Anterior cingulate cortex (tissue), 58 donors: ENCODE results near the gene EEFSEC.

ENCODE experiments used
- DNase-seq, 58 donors: peaks; one replicate each; lab custom pipeline; 2025; lab: John Stamatoyannopoulos, UW

The EEFSEC gene

GRCh38 chr3:128449111-128449638, 295.9 kb downstream of the EEFSEC start:
- DNase-seq, result no peak

DNA sequence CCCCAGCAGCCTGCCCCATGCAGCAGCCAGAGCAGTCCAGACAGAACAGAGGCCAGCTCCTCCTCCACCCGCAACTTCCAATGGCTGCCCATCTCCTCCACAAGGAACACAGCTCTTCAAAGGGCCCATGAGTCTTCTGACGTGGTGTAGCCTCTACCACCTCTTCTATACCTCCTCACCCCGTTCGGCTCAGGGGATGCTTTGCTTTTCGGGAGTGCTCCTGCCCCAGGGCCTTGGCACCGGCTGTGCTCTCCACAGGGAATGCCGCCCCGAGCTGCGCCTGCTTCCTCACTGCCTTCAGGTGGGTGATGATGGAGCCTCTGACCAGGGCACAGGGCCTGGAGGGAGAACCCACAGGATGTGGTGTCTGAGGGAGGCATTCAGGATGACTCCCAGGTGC, 298.8 kb downstream of the EEFSEC start:
- no peak for DNase-seq

DNA sequence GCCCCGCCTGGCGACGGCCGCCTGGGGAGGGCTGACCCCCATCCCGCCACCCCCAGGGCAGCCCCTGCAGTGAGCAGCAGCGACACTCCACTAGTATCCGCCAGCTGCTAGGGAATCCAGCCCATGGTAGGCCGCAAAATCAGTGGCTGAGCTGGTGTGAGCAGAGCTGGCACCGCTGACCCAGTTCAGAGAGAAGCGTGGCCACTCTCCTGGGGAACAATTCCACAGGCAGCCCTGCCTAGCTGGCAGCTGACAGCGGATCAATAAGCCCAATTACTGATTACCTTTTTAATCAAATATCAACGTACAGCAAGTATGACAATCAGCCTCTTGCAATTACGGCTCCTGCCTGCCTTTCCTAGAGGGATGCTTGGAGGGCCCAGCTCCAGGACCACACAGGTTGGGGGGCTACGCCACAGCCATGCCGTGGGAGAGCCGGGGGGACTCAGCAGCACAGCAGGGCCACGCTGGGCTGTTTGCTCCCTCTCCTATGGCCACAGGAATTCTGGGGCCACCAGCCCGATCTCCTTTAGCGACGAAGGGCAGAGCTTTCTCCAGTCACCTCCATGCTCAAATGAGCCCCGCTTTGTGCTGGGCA, 299.5 kb downstream of the EEFSEC start:
- no peak for DNase-seq

DNA sequence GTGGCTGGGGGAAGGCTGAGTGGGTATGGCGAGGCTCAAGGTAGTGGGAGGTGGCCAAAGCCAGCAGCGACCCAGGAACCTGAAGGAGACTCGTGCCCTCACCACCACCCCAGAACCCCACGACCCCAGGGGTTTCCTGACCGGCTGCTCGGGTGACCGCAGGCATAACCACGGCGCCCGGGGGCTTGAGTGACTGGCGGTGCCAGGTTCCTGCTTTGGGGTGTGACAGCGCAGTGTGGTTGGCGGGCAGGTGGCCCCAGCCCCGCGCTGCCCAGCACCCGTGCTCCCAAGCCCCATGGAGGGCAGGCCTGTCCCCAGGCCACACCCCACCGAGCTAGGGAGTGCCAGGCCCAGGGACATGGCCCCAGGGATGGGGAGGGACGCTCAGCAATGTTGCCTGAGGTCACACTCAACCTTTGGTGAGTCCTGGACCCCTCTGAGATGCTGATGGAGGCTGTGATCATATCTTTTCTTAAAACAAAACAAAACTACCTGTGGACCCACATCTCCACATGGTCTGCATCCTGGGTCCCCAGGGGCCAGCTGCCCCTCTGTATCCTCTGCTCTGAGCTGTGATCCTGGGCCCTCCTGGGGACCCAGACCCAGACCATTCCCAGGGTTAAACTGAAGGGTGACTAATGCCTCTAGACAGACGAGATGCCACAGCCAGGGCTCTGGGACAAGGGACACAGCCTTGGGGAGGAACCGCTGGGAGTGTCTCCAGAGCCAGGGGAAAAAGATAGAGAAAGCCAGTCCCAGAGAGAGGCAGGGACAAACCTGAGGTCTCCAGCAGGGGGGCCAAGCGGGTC, 300.4 kb downstream of the EEFSEC start:
- DNase-seq, result no peak

DNA sequence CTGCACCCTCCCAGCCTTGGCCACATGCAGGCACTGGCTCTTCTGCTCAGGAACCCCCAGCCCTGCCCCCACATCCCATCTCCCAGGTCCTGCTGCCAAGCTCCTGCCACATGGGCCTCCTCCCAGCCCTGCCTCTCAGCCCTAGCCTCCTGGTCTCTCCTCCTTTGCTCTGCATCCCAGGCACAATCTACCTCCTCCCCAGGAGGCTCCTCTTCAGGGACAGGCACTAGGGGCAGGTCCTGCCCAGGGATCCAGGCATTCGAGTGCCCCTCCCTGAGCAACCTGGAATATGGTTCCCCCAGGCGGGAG, 301.0 kb downstream of the EEFSEC start:
- DNase-seq, result no peak

DNA sequence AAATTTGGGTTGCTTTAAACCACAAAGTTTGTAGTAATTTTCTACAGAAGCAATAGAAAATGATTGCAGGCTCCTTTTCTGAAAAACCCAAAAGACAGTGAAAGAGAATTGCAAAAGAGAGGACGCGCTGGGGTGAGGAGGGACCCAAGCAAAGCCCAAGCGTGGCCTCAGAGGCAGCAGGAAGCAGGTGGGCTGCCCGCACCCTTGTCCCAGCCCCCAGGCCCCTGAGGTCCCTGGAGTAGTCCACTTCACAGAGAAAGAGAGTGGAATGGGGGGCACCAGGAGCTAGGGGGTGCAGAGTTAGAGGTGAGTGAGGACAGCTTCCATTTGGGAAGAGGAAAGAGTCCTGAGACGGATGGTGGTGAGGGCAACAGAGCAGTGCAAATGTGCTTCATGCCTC, 301.8 kb downstream of the EEFSEC start:
- DNase-seq, result no peak

GRCh38 chr3:128455786-128456748, 302.8 kb downstream of the EEFSEC start:
- DNase-seq, result no peak

GRCh38 chr3:128456776-128457715, 303.8 kb downstream of the EEFSEC start:
- DNase-seq, result no peak

- DNase-seq, result no peak
Observed at GRCh38 chr3:128457937-128458336, 304.7 kb downstream of the EEFSEC start.
